Breast epithelium (tissue), 4 donors: ENCODE data around the gene OXER1. TPM values are rescaled to one million over a fixed set of nuclear protein-coding genes. Genes with fewer than 3 reads are reported as not detected.

ENCODE experiments used
- DNase-seq, 2 donors: peaks; one replicate each; pipeline ENCODE4 v3.0.0-alpha.2; 2019; ENCODE audit warnings: low spot score in 2 of 2
- H3K27ac ChIP-seq, 2 donors: fragments of 200-600 bp; sonication (generic) in 1 of 2; one replicate each; pipeline ENCODE4 v1.5.1; 2016 to 2019; ENCODE audit warnings: mild to moderate bottlenecking in 1 of 2
- H3K27me3 ChIP-seq, 2 donors: fragments of 200-600 bp; sonication (generic) in 1 of 2; one replicate each; pipeline versions ENCODE4 v1.5.1 to v1.6.0; 2017 to 2019; ENCODE audit warnings: control low read depth in 1 of 2, mild to moderate bottlenecking in 1 of 2
- H3K36me3 ChIP-seq: fragments of 200-600 bp; one replicate; pipeline ENCODE4 v1.5.1; 2019
- H3K4me1 ChIP-seq, 2 donors: fragments of 200-600 bp; sonication (generic); one replicate each; pipeline ENCODE4 v1.5.1; 2016 to 2019; ENCODE audit warnings: control low read depth in 1 of 2
- H3K4me3 ChIP-seq, 3 donors: fragments of 200-600 bp; sonication (generic); 1 replicate in 2 of 3; 2 replicates in 1 of 3; pipeline ENCODE4 v1.5.1; 2016 to 2019; ENCODE audit warnings: mild to moderate bottlenecking in 3 of 3, moderate library complexity in 2 of 3
- H3K9me3 ChIP-seq, 2 donors: fragments of 200-600 bp; sonication (generic) in 1 of 2; one replicate each; pipeline ENCODE4 v1.5.1; 2016 to 2019; ENCODE audit warnings: control low read depth in 1 of 2
- POLR2A ChIP-seq: fragments of 450-650 bp; IDR thresholded peaks from one replicate; pipeline ENCODE4 v1.6.1; 2016; ENCODE audit warnings: antibody characterized with exemption, mild to moderate bottlenecking, moderate library complexity
- POLR2AphosphoS5 ChIP-seq, 3 donors: sonication (generic); formaldehyde crosslinking; IDR thresholded peaks; one replicate each; pipeline ENCODE4 v1.6.1; 2017; ENCODE audit warnings: antibody characterized with exemption in 3 of 3
- intact Hi-C: fragments of 100-400 bp; cut with DNase I; formaldehyde crosslinking; loops from one replicate; pipeline ENCODE4 v1.15.1; 2023; ENCODE audit warnings: low total_unique reads
- total RNA-seq, 3 donors: library from RNA; depleted of rRNA; stranded (reverse); fragments of >200 nt; gene quantifications; one replicate each; pipeline ENCODE4 v1.1.0, GENCODE V29; 2016
- TF ChIP-seq, protein P1 (sequence below), 3 donors: fragments of 450-650 bp; IDR thresholded peaks; one replicate each; pipeline ENCODE4 v1.5.1; 2016 to 2017; ENCODE audit warnings: antibody characterized with exemption in 3 of 3, mild to moderate bottlenecking in 3 of 3, moderate library complexity in 3 of 3

OXER1 gene
- total RNA-seq, 3 donors from 2014 or later, result 0.80 to 1.0 (median 0.98) TPM

DNA sequence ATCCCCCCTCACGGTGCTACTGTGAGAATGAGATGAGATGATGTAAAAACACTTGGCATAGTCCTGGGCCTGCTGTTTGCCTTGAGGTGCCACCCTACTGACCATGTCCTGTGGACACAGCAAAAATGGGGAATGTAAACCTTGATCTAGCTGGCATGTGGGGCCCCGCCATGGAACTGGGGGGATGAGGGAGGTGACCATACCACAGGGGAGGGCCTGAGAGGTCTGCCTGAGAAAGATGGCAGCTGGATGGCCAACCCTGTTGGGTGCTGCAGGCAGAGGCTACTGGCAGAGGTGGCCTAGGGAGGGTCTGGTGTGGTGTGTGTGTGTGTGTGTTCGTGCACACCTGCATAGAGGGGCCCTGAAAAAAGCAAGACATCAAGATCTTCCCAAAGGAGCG is 27.7 kb upstream of the OXER1 start:
- DNase-seq, result no peak
- Histone ChIP-seq H3K9me3 (no peaks in the 10 kb centered on the region), H3K27me3 (no peaks in the 10 kb centered on the region), H3K4me1 (peaks cover 0 to 3% of the 10 kb centered on the region in 2 donors), H3K27ac (peak overlapping the region; percentile 89 to 91), H3K36me3 (no peaks in the 10 kb centered on the region), H3K4me3 (peak overlapping the region; percentile 58 to 67 (median 66))
- intact Hi-C loops, result no loop called here
- no peak for TF ChIP-seq POLR2AphosphoS5 (IDR thresholded peaks at IDR 0.05)
- TF ChIP-seq, protein P1, sequence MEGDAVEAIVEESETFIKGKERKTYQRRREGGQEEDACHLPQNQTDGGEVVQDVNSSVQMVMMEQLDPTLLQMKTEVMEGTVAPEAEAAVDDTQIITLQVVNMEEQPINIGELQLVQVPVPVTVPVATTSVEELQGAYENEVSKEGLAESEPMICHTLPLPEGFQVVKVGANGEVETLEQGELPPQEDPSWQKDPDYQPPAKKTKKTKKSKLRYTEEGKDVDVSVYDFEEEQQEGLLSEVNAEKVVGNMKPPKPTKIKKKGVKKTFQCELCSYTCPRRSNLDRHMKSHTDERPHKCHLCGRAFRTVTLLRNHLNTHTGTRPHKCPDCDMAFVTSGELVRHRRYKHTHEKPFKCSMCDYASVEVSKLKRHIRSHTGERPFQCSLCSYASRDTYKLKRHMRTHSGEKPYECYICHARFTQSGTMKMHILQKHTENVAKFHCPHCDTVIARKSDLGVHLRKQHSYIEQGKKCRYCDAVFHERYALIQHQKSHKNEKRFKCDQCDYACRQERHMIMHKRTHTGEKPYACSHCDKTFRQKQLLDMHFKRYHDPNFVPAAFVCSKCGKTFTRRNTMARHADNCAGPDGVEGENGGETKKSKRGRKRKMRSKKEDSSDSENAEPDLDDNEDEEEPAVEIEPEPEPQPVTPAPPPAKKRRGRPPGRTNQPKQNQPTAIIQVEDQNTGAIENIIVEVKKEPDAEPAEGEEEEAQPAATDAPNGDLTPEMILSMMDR (IDR thresholded peaks at IDR 0.05), result no peak
- no peak for TF ChIP-seq POLR2A

DNA sequence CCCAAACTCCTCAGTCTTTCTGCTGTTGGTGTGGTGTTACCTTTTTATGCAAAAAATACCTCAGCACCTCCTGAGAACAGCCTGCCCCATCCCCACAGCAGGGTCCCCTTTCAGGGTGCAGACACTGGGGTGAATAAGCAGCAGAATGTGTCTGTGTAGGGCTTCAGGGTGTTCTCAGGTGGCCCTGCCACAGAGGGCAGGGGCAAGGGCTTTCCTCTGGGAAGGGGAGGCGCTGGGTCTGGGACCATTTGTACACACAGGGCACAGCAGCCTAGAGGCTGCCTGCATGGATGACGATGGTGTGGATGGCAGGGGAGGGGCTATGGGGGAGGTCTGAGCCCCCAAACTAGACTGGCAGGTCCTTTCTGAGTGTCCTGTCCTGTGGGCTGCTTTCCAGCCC is 25.8 kb upstream of the OXER1 start:
- Histone ChIP-seq H3K27me3 (no peaks in the 10 kb centered on the region), H3K36me3 (no peaks in the 10 kb centered on the region), H3K4me3 (no peak overlapping the region), H3K27ac (no peak overlapping the region), H3K9me3 (no peaks in the 10 kb centered on the region), H3K4me1 (peaks cover 0 to 3% of the 10 kb centered on the region in 2 donors)
- DNase-seq, result no peak
- intact Hi-C loops, result no loop called here
- TF ChIP-seq POLR2A (no peak), POLR2AphosphoS5 (IDR thresholded peaks at IDR 0.05) (no peak)
- TF ChIP-seq, protein P1 (IDR thresholded peaks at IDR 0.05), result no peak

GRCh38 chr2:42788882-42789281 is 24.9 kb upstream of the OXER1 start:
- H3K36me3 ChIP-seq, result no peaks in the 10 kb centered on the region
- H3K27me3 ChIP-seq, result no peaks in the 10 kb centered on the region
- no peak overlapping the region for H3K4me3 ChIP-seq
- TF ChIP-seq POLR2A (no peak), POLR2AphosphoS5 (IDR thresholded peaks at IDR 0.05) (no peak)
- TF ChIP-seq, protein P1 (IDR thresholded peaks at IDR 0.05), result no peak
- no peak overlapping the region for H3K27ac ChIP-seq
- H3K4me1 ChIP-seq, result peaks cover 0 to 3% of the 10 kb centered on the region in 2 donors
- H3K9me3 ChIP-seq, result no peaks in the 10 kb centered on the region
- intact Hi-C loops, result no loop called here
- DNase-seq, result no peak

- Histone ChIP-seq H3K4me1 (peaks cover 0 to 3% of the 10 kb centered on the region in 2 donors), H3K27me3 (no peaks in the 10 kb centered on the region), H3K9me3 (no peaks in the 10 kb centered on the region), H3K27ac (no peak overlapping the region), H3K36me3 (no peaks in the 10 kb centered on the region), H3K4me3 (no peak overlapping the region)
- intact Hi-C loops, result no loop called here
- TF ChIP-seq POLR2AphosphoS5 (IDR thresholded peaks at IDR 0.05), result no peak
- no peak for TF ChIP-seq POLR2A
- TF ChIP-seq, protein P1 (IDR thresholded peaks at IDR 0.05), result no peak
- DNase-seq, result no peak
Observed at GRCh38 chr2:42788478-42788793, 24.5 kb upstream of the OXER1 start.

DNA sequence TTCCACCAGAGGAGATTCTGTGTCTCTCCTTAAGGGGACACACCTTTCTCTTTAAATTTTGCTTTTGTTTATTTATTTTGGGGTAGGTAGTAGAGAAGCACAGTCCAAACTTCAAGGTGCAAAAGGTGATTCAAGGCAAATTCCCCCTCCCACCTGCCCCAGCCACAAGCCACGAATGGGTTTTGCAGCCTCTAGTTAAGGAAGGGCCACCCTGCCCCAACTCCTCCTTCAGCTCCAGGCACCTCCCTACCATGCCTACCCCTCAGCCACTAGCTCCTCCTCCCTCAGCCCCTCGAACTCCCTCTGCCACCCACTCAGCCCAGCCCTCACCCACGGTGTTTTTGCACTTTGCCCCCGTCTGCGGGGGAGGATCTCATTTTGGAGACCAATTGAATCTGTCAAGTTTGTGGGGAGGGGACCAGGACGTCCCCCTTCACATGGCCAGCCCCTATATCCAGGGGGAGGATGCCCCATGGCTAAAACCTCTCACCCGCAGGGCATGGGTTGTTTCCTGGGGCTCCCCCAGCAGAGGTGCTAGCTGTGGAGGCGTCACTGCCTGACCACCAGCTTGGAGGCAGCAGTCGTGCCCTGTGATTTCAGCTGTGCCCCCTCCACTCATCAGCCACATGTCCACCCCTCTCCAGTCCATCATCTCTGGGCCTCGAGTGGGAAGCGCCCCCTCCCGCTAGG is 24.0 kb upstream of the OXER1 start:
- Histone ChIP-seq H3K36me3 (no peaks in the 10 kb centered on the region), H3K9me3 (no peaks in the 10 kb centered on the region), H3K27ac (no peak overlapping the region), H3K4me1 (peaks cover 0 to 3% of the 10 kb centered on the region in 2 donors), H3K4me3 (no peak overlapping the region), H3K27me3 (no peaks in the 10 kb centered on the region)
- intact Hi-C loops, result no loop called here
- no peak for DNase-seq
- TF ChIP-seq, protein P1 (IDR thresholded peaks at IDR 0.05), result no peak
- no peak for TF ChIP-seq POLR2AphosphoS5 (IDR thresholded peaks at IDR 0.05)
- no peak for TF ChIP-seq POLR2A
